Measurements from ENCODE around the gene KRT31. TPM values are rescaled to one million over a fixed set of nuclear protein-coding genes. Genes with fewer than 3 reads are reported as not detected.

The KRT31 gene
- not detected for total RNA-seq (ENCODE audit: unreplicated experiment)
- long read RNA-seq = 0 reads

GRCh38 chr17:41396996-41397660 is at the start of gene KRT31:
TSS of gene KRT31 (minus strand) at chr17:41397608. CDS start at chr17:41397539, 69 bp downstream.
- Mint-ChIP-seq H3K27me3 (ENCODE audit: unreplicated experiment) (peaks cover 5% of the 10 kb centered on the region), H3K27ac (ENCODE audit: unreplicated experiment) (no peak within 1 kb of the TSS), H3K4me3 (ENCODE audit: unreplicated experiment) (no peak within 1 kb of the TSS), H3K4me1 (ENCODE audit: low read depth, unreplicated experiment) (peaks cover 1% of the 10 kb centered on the region), H3K36me3 (ENCODE audit: unreplicated experiment) (no peaks in the 10 kb centered on the region), H3K9me3 (ENCODE audit: unreplicated experiment) (peaks cover 4% of the 10 kb centered on the region)
- DNase-seq = no peak
- TF ChIP-seq CTCF (IDR thresholded peaks at IDR 0.05; ENCODE audit: partially characterized antibody, unreplicated experiment) = no peak

GRCh38 chr17:41446806-41447205 is 49.4 kb upstream of the KRT31 start:
- TF ChIP-seq CTCF (IDR thresholded peaks at IDR 0.05; ENCODE audit: partially characterized antibody, unreplicated experiment) = no peak
- H3K4me1 Mint-ChIP-seq (ENCODE audit: low read depth, unreplicated experiment) = no peaks in the 10 kb centered on the region
- H3K27me3 Mint-ChIP-seq (ENCODE audit: unreplicated experiment) = no peaks in the 10 kb centered on the region
- DNase-seq = no peak
- H3K27ac Mint-ChIP-seq (ENCODE audit: unreplicated experiment) = no peak overlapping the region
- no peaks in the 10 kb centered on the region for H3K36me3 Mint-ChIP-seq (ENCODE audit: unreplicated experiment)
- no peak overlapping the region for H3K4me3 Mint-ChIP-seq (ENCODE audit: unreplicated experiment)
- H3K9me3 Mint-ChIP-seq (ENCODE audit: unreplicated experiment) = no peaks in the 10 kb centered on the region

GRCh38 chr17:41444640-41445039 is 47.2 kb upstream of the KRT31 start:
- Mint-ChIP-seq H3K27me3 (ENCODE audit: unreplicated experiment) (no peaks in the 10 kb centered on the region), H3K4me3 (ENCODE audit: unreplicated experiment) (no peak overlapping the region), H3K4me1 (ENCODE audit: low read depth, unreplicated experiment) (no peaks in the 10 kb centered on the region), H3K27ac (ENCODE audit: unreplicated experiment) (no peak overlapping the region), H3K9me3 (ENCODE audit: unreplicated experiment) (no peaks in the 10 kb centered on the region), H3K36me3 (ENCODE audit: unreplicated experiment) (no peaks in the 10 kb centered on the region)
- TF ChIP-seq CTCF (IDR thresholded peaks at IDR 0.05; ENCODE audit: partially characterized antibody, unreplicated experiment) = no peak
- no peak for DNase-seq

- TF ChIP-seq CTCF (IDR thresholded peaks at IDR 0.05; ENCODE audit: partially characterized antibody, unreplicated experiment) = no peak
- H3K27ac Mint-ChIP-seq (ENCODE audit: unreplicated experiment) = no peak overlapping the region
- no peaks in the 10 kb centered on the region for H3K9me3 Mint-ChIP-seq (ENCODE audit: unreplicated experiment)
- no peaks in the 10 kb centered on the region for H3K4me1 Mint-ChIP-seq (ENCODE audit: low read depth, unreplicated experiment)
- no peaks in the 10 kb centered on the region for H3K36me3 Mint-ChIP-seq (ENCODE audit: unreplicated experiment)
- H3K4me3 Mint-ChIP-seq (ENCODE audit: unreplicated experiment) = no peak overlapping the region
- no peak for DNase-seq
- H3K27me3 Mint-ChIP-seq (ENCODE audit: unreplicated experiment) = no peaks in the 10 kb centered on the region
Observed at GRCh38 chr17:41444186-41444585, 46.8 kb upstream of the KRT31 start.

- Mint-ChIP-seq H3K27me3 (ENCODE audit: unreplicated experiment) (no peaks in the 10 kb centered on the region), H3K36me3 (ENCODE audit: unreplicated experiment) (no peaks in the 10 kb centered on the region), H3K4me1 (ENCODE audit: low read depth, unreplicated experiment) (no peaks in the 10 kb centered on the region), H3K27ac (ENCODE audit: unreplicated experiment) (no peak overlapping the region), H3K4me3 (ENCODE audit: unreplicated experiment) (no peak overlapping the region), H3K9me3 (ENCODE audit: unreplicated experiment) (no peaks in the 10 kb centered on the region)
- no peak for TF ChIP-seq CTCF (IDR thresholded peaks at IDR 0.05; ENCODE audit: partially characterized antibody, unreplicated experiment)
- no peak for DNase-seq
Observed at GRCh38 chr17:41442739-41443138, 45.3 kb upstream of the KRT31 start.

All from glutamatergic neuron (in vitro differentiated cells).